ENCODE results near the gene SLC38A5.

Gene SLC38A5

GRCh38 chrX:48515842-48516241 is 45.8 kb upstream of the SLC38A5 start:
- Histone ChIP-seq H3K27ac (ENCODE audit: low read depth, low read length, poor library complexity, severe bottlenecking) (no peak overlapping the region), H3K9me2 (ENCODE audit: low read depth, low read length) (no peaks in the 10 kb centered on the region), H3K36me3 (ENCODE audit: insufficient read depth, low read length) (no peaks in the 10 kb centered on the region), H3K4me2 (ENCODE audit: low read length) (no peak overlapping the region), H3K9me3 (ENCODE audit: low read length) (no peaks in the 10 kb centered on the region), H3K4me1 (ENCODE audit: insufficient read depth, low read length, severe bottlenecking) (peaks cover 4% of the 10 kb centered on the region), H3K4me3 (ENCODE audit: low read depth, low read length, poor library complexity, severe bottlenecking) (no peak overlapping the region), H2AFZ (ENCODE audit: low read length) (no peak overlapping the region), H3K9ac (ENCODE audit: low read length) (no peak overlapping the region), H3K79me2 (ENCODE audit: insufficient read depth, low read length) (no peaks in the 10 kb centered on the region), H4K20me1 (ENCODE audit: insufficient read depth, low read length) (no peaks in the 10 kb centered on the region), H3K27me3 (ENCODE audit: insufficient read depth, low read length) (no peaks in the 10 kb centered on the region), H3F3A (ENCODE audit: insufficient read depth, low read length) (no peaks in the 10 kb centered on the region)
- TF ChIP-seq EZH2 (IDR thresholded peaks at IDR 0.05; ENCODE audit: borderline replicate concordance, low read length) (no peak), CTCF (IDR thresholded peaks at IDR 0.05; ENCODE audit: low read length) (no peak)

GRCh38 chrX:48514868-48515460 is 44.9 kb upstream of the SLC38A5 start:
- Histone ChIP-seq H2AFZ (ENCODE audit: low read length) (no peak overlapping the region), H4K20me1 (ENCODE audit: insufficient read depth, low read length) (no peaks in the 10 kb centered on the region), H3K4me2 (ENCODE audit: low read length) (no peak overlapping the region), H3K9me2 (ENCODE audit: low read depth, low read length) (no peaks in the 10 kb centered on the region), H3K36me3 (ENCODE audit: insufficient read depth, low read length) (no peaks in the 10 kb centered on the region), H3K27me3 (ENCODE audit: insufficient read depth, low read length) (no peaks in the 10 kb centered on the region), H3K9me3 (ENCODE audit: low read length) (no peaks in the 10 kb centered on the region), H3K27ac (ENCODE audit: low read depth, low read length, poor library complexity, severe bottlenecking) (no peak overlapping the region), H3K79me2 (ENCODE audit: insufficient read depth, low read length) (no peaks in the 10 kb centered on the region), H3K9ac (ENCODE audit: low read length) (no peak overlapping the region), H3K4me3 (ENCODE audit: low read depth, low read length, poor library complexity, severe bottlenecking) (no peak overlapping the region), H3K4me1 (ENCODE audit: insufficient read depth, low read length, severe bottlenecking) (no peaks in the 10 kb centered on the region), H3F3A (ENCODE audit: insufficient read depth, low read length) (no peaks in the 10 kb centered on the region)
- TF ChIP-seq CTCF (IDR thresholded peaks at IDR 0.05; ENCODE audit: low read length): no peak
- no peak for TF ChIP-seq EZH2 (IDR thresholded peaks at IDR 0.05; ENCODE audit: borderline replicate concordance, low read length)

GRCh38 chrX:48514126-48514806 is 44.2 kb upstream of the SLC38A5 start:
- no peak overlapping the region for H3K4me3 ChIP-seq (ENCODE audit: low read depth, low read length, poor library complexity, severe bottlenecking)
- no peak overlapping the region for H3K4me2 ChIP-seq (ENCODE audit: low read length)
- H3K27ac ChIP-seq (ENCODE audit: low read depth, low read length, poor library complexity, severe bottlenecking): no peak overlapping the region
- no peaks in the 10 kb centered on the region for H3K79me2 ChIP-seq (ENCODE audit: insufficient read depth, low read length)
- no peaks in the 10 kb centered on the region for H3K36me3 ChIP-seq (ENCODE audit: insufficient read depth, low read length)
- no peaks in the 10 kb centered on the region for H3F3A ChIP-seq (ENCODE audit: insufficient read depth, low read length)
- no peaks in the 10 kb centered on the region for H3K4me1 ChIP-seq (ENCODE audit: insufficient read depth, low read length, severe bottlenecking)
- TF ChIP-seq EZH2 (IDR thresholded peaks at IDR 0.05; ENCODE audit: borderline replicate concordance, low read length): no peak
- no peak for TF ChIP-seq CTCF (IDR thresholded peaks at IDR 0.05; ENCODE audit: low read length)
- H4K20me1 ChIP-seq (ENCODE audit: insufficient read depth, low read length): no peaks in the 10 kb centered on the region
- H3K27me3 ChIP-seq (ENCODE audit: insufficient read depth, low read length): no peaks in the 10 kb centered on the region
- H2AFZ ChIP-seq (ENCODE audit: low read length): no peak overlapping the region
- no peak overlapping the region for H3K9ac ChIP-seq (ENCODE audit: low read length)
- no peaks in the 10 kb centered on the region for H3K9me2 ChIP-seq (ENCODE audit: low read depth, low read length)
- no peaks in the 10 kb centered on the region for H3K9me3 ChIP-seq (ENCODE audit: low read length)
